GM19025 (cell line): ENCODE measurements around the gene TLE4.

Experiments used
- ATAC-seq: cut with Tn5 transposase; IDR thresholded peaks from one replicate; pipeline ENCODE4 v1.9.1; 2021; ENCODE audit warnings: mild to moderate bottlenecking, low read depth, moderate library complexity; ENCODE audit not compliant: unreplicated experiment

Gene TLE4

DNA sequence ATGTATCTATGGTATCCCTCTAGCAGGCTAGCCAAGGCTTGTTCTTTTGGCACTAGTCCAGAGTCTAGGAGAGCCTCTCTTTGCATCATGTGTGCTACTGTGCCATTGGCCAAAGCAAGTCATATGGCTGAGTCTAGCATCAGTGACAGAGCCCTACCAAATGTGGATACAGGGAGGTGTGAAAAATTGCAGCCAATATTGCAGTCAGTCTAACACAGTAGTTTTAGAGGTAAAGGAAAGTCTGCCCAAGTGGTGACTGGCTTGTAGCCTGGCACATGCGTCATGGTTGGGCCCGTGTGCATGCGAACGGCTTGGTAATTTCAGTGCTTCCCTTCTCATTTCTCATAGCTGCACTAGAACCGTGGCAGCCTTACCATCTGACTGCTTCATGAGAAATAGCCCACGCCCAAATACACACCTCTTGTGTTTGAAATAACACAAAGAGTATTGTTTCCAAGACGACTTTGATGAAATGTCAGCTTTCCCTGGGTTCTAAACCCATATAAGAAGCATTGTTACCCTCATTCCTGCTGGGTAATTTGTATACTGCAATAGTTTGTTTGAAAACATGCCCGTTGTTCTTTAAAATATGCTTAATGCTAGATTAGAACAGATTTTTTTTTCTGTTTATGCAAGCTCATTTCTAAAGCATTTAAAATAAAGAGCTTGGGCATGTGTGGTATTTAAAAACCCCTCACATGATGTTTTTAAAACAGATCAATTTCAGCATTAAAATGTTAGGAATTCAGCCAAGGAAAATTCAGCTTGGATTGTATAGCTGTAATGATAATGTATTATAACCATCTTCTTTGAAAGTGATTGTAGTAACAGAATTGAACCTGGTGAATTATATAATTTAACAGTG, 113.2 kb downstream of the TLE4 start:
- ATAC-seq = no peak

DNA sequence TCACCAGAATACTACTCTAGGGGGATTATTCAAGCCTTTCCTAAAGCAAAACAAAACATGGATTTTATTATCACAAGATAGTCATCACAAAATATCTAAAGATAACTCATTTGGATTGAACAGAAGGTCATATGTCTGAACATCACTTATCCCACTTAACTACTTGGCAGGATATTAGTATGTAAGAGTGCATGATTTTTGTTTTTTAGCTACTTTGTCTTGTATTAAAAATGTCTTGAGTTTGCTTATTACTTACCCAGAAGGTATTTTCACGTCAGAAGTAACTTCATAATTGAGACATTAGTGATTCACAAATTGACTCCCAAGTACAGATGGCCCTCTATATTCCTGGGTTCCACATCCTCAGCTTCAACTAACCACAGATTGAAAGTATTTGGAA, 113.8 kb downstream of the TLE4 start:
- ATAC-seq = no peak

DNA sequence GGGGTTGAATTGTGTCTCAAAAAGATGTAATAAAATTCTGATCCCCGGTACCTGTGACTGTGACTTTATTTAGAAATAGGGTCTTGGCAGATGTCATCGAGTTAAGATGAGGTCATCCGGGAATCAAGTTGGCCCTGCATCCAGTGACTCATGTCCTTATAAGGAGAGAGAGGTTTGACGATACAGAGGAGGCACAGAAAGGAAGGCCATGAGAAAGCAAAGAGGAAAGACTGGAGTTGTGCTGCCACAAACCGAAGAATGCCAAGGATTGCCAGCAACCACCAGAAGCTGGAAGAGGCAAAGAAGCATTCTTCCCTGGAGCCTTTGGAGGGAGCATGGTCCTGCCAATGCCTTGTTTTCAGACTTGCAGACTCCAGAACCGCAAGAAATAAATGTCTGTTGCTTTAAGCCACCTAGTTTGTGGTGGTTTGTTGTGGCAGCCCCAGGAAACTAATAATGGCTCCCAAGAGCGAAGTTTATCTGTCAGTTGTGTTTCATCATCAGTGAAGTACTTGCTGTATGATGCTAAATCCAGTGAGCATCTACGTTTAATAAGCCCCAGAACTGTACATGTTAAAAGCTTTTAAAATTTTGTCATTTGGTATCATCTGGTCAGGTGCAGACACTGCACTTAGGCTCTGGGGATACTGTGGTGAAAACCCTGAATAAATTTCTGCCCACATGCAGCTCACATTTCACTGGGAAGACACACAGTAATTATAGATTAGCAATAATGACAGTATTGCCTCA, 114.8 kb downstream of the TLE4 start:
- ATAC-seq = no peak

DNA sequence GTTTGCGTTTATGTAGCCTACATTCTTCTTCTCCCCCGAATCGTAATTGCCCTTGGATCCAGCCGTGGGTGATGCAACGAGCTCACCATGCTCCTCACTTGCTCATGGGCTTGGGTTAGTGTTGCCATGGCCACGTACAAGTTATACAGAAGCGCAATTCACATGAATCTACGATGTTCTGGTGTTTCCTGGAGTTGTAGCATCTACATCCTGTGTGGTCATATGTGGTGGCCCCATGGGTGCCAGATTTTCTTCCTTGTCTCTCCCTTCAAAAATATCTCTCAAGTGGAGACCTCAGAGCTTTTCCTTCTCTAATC, 115.3 kb downstream of the TLE4 start:
- ATAC-seq = no peak

DNA sequence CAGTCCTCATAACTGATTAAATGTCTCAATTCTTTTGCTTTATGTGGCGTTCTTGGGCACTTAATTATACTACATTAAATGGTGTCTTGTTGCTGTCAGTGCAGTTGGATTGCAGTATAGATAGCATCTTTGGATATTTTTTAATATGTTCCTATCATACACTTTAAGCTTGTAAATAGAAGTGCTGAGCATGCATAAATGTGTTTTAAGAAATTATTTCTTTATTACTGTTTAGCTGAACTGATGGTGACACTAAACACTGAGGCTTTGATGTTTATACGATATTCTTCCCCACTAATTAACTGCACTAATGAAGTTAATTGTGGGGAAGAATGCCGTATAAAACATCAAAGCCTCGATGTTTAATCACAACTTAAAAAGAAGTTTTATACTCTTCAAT, 116.6 kb downstream of the TLE4 start:
- ATAC-seq = no peak

DNA sequence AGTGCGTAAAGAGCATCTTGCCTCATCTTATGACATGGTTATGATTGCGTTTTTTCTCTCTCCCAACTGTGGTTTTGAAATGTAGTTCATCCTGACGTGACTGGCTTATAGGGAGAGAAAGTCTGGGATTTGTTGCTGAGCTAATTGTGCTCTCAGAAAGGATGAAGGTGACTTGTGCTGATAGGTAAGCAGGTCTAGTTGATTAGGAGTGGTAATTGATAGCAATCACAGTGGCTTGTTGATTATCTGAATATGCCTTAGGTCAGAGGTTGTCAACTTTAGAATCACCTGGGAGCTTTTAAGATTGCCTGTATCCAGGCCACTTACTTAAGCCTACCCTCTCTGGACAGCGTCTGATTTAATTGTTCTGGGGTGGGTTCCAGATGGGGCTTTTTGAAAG, 117.8 kb downstream of the TLE4 start:
- no peak for ATAC-seq

DNA sequence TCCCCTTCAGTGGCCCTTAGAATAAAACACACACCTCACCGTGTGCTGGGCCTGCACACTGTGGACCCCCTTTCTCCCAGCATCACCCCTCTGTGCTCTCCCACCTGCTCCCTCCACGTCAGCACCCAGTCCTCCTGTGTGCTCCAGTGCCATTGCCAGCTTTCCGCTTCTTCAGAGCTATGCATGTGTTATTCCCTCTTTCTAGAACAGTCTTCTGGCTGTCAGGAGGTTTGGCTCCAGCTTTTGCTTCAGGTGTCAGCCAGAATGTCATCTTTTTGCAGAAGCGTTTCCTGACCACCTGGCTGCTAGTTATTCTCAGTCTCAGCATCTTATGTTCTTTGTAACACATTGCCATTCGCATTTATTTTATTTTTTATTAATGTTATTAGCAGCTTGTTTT, 119.7 kb downstream of the TLE4 start:
- no peak for ATAC-seq

DNA sequence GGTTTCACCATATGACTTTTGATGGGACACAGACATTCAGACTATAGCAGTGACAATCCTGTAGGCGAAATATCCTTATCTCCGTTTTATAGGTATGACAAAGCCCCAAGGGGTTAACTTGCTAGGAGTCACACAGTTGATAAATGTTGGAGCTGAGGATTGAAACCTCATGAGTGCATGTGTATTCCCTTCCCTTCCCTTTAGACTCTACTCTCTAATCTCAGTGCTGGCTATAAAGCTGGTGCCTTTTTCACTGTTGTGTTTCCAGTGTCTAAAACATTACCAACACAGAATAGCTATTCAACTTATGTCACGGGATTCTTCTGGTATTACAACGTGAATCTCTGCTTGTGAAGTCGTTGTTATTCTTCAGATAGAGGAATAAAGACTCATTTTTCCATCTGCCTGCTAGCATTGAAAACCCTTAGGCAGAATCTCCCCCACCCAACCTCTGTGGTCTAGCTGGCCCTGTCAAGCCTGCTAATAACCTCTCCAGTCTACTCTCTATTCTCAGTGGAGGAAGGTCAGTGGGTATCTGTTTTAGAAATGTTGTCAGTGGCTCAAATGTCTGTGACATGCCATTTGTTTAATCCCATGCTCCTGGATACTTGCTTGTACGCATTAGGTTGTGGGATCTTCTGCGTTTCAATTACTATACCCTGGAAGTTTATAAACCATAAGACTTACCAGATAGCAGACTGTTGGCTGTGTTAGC, 121.2 kb downstream of the TLE4 start:
- no peak for ATAC-seq

DNA sequence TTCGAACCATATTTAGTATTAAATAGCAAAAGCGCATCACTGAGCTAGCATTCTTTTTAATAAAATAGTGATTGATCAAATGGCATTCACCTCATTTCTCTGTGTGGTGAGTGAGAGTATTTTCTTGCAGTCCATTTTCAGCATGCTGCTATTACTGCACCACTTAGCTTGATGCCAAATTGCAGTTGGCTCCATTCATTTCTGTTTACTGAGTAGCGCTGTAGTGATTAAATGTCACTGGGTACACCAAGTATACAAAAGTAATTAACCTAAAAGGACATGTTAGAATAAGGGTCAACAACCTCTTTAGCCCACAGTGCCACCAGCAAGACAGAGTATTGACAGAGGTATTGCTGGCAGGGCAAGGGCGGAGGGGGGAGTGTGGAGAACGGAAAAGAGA, 122.0 kb downstream of the TLE4 start:
- ATAC-seq = no peak

DNA sequence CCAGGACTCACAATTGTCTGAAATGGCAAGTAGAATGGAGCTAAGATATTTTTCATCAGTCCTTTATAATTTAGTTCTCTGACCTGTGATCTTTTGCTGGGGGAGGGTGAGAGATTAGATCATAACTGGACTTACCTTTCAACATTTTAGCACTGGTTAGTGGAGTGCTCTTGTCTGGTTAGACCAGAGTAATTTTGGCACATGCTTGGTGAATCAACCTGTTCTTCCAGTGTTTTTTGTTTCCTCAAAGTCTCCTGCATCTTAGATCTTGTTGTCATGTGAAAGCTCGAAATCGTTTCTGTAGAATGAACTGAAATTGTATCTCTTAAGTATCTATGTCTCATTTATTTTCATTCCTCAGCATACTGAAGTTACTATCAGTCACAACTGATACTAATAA, 122.4 kb downstream of the TLE4 start:
- ATAC-seq = no peak

DNA sequence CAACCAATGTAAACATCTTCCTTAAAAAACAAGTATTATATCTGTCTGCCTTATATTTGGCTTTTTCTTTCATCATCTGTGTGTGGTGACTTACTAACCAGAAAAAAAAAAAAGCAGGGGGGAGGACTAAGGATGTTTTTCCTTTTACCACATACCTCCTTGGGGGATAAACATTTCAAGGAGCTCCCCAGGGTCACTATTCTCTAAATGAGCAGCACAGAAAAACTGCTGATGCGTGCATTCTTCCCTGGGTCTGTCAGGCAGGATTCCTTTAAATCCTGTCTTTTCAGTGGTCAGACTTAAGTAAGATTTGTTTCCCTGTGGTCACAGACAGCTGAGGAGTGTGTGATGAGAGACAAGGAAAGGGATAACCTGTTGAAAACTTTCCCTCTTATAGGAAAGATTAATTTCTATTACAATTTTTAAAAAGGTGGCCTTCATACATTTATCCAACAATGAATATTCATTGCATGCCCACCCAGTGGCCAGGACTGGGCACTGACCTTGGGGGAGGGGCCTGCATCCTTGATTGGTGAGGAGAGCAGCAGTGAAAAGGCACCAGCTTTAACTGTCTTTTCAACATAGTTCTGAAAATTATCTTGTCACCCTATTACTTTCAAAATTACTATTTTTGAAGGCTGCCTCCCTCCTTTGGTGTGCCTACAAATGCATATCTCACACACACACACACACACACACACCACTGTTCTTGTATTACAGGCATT, 123.1 kb downstream of the TLE4 start:
- ATAC-seq = no peak

DNA sequence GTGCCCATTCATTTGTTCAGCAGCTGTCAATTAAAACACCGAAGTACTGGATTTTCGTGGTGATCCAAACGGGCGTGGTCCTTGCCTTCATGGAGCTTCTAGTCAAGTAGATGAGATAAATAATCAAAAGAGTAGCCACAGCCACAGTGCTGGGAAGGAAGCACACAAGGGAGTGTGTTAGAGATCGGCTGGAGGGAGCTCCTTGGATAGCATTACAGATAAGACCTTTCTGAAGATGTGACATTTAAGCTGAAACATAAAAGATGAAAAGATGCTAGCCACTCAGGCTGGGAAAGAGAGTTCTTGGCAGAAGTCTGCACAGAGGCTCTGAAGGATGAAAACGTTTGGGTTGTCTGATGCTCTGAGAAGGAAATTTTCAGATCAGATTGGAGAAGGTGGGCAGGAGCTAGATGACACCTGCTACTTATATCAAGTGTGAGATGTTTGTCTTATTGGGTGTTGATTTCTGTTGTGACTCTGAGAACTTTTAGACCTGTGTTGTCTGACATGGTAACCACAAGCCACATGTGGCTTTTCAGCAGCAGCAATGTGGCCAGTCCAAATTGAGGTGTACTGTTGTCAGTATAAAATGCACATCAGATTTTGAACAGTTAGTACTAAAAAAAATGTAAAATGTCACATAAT, 123.9 kb downstream of the TLE4 start:
- ATAC-seq = no peak

DNA sequence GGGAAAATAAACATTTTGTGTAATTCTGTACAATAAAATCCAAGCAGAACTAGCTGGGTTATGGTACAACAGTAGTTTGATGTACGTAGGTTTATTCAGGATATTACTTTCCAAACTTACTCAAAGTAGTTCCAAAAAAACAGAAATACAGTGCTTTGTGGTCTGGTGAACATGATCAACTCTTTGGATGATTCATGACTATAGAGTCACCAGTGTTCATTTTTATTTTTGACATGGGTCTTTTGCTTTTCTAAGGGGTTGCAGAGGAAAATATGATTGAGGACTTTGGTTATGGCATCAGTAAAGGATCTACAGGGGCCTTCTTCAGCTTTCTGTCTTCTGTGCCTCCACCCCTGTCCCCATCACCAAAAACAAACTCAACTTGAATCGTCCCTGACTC, 127.2 kb downstream of the TLE4 start:
- ATAC-seq = no peak

DNA sequence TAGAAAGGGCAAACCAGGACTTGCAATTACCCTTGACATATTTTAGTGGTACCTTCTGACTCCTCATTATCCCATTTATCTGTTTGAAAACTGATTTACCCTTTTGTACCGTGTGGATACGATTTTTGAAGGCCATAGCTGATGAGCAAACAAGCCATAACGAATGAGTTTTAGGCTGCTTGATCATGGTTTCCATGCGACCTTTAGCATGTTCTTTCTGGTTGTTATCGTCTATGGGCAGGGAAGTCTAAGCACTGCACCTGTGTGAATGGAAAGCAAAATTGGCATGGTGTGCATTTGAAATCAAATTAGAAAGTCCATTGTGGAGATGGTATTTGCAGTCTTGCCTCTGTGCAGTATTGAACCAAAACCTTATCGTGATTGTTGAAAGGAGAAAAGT, 127.7 kb downstream of the TLE4 start:
- no peak for ATAC-seq

DNA sequence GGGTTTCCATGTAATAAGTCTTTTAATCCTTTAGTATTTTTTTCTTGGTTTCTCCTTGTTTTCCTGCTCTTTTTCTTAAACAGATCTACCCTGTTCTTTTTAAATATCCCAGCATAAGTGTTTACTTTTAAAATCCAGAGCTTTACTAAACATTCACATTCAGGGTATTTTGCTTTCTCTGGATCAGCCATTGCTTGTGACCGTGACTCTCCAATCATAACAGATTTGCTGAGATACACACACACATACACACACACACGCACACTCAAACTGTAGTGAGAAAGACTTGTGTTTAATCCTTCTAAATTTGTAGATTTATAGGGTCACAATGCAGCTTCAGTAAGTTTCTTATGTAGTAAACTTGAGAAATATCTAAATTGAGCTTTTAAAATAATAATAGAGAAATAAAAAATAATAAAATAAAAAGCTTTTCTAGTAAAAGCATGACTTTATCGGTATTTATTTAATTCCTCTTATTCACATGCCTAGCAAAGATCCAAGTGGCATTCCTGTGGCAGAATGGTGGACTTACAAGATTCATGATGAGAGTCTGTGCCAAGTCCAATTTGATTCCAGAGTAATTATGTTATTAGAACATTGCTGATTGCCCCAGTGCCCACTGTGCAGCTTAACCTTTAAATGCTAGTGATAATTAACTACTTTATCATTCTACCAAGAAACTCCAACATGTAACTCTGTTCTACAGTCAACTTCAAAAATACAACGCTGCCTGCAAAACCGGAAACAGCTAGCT, 129.0 kb downstream of the TLE4 start:
- ATAC-seq = no peak

DNA sequence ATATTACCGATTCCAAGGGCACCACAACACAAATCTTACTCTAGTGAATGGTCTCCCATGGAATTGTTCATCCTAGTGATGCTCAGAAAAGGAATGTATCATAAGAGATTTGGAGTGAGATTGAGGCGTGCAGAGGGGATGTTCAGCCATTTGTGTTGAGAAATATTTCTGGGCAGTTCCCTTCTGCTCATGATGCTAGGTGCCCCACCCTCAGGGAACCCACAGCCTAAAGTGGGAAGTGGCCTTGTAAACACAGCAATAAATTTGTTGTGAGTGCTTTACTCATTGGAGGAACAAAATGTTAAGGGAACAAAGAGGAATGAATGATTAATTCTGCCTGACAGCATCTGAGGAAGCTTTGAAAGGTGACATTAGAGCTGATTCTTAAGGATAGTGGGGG, 129.9 kb downstream of the TLE4 start:
- no peak for ATAC-seq

DNA sequence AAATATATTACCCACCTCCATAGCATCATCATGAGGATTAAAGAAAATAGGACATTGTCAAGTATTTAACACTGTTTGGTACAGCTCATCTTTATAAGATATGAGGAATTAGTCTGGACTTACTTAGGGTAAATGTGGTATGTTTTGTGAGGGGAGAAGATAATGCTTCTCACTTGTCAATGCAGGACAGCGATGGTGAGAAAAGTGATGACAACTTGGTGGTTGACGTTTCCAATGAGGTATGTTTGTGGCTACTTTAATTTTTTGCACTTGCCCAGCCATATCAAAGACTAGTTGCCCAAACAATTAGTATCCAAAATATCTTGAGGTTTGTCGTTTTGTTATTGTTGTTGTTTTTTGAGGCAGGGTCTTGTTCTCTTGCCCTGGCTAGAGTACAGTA, 133.9 kb downstream of the TLE4 start:
- ATAC-seq = no peak

DNA sequence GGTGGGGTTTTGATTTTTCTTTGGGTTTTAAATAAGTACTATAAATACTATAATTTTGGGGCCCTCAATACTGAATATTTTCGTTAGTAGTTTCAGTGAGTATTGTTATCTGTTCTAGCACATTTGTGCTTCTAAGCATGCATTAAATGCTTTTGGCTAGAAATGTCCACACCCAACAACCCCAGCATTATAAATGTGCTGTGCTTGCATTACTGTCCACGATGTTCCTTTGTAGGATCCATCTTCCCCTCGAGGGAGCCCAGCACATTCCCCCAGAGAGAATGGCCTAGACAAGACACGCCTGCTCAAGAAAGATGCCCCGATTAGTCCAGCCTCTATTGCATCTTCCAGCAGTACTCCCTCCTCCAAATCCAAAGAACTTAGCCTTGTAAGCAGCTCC, 134.7 kb downstream of the TLE4 start:
- ATAC-seq = no peak

DNA sequence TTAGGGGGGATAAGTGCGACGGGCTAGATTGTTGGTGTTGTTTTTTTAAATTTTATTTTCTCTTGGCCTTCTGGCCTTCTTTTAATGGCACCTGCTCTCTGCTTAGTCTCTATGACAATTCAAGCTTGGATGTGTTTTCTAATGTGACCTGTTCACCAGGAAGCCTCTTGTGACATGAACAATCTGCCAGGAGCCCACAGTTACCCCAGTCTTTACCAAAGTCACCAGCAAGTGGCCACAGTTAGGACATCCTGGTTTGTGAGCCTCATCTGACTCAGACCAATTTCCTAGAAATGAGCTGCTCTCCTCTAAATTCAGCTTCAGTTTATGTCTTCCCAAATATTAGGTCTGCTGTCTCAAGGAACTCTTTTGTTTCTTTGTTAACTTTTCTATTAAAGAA, 135.8 kb downstream of the TLE4 start:
- no peak for ATAC-seq

DNA sequence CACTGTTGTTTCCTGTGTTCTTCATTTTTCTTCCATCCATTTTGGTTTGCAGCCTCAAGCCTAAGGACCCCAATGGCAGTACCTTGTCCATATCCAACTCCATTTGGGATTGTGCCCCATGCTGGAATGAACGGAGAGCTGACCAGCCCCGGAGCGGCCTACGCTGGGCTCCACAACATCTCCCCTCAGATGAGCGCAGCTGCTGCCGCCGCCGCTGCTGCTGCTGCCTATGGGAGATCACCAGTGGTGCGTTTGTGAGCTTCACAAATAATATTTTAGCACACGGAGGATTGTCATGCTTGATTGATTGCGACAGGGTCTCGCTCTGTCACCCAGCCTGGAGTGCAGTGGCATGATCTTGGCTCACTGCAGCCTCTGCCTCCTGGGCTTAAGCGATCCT, 136.8 kb downstream of the TLE4 start:
- no peak for ATAC-seq
